ENCODE data around the gene ZNF582.

Gene ZNF582

GRCh38 chr19:56403764-56404704, 10.7 kb upstream of the ZNF582 start, which contains the start of gene ZNF583:
ZNF583 (plus strand) TSS chr19:56404332; CDS start chr19:56407115, 2,783 bp downstream.
- TF ChIP-seq, protein P1, sequence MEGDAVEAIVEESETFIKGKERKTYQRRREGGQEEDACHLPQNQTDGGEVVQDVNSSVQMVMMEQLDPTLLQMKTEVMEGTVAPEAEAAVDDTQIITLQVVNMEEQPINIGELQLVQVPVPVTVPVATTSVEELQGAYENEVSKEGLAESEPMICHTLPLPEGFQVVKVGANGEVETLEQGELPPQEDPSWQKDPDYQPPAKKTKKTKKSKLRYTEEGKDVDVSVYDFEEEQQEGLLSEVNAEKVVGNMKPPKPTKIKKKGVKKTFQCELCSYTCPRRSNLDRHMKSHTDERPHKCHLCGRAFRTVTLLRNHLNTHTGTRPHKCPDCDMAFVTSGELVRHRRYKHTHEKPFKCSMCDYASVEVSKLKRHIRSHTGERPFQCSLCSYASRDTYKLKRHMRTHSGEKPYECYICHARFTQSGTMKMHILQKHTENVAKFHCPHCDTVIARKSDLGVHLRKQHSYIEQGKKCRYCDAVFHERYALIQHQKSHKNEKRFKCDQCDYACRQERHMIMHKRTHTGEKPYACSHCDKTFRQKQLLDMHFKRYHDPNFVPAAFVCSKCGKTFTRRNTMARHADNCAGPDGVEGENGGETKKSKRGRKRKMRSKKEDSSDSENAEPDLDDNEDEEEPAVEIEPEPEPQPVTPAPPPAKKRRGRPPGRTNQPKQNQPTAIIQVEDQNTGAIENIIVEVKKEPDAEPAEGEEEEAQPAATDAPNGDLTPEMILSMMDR (IDR thresholded peaks at IDR 0.05; ENCODE audit: extremely low read depth, missing control alignments), result no peak
- DNase-seq (ENCODE audit: low spot score), result peak; percentile 92

DNA sequence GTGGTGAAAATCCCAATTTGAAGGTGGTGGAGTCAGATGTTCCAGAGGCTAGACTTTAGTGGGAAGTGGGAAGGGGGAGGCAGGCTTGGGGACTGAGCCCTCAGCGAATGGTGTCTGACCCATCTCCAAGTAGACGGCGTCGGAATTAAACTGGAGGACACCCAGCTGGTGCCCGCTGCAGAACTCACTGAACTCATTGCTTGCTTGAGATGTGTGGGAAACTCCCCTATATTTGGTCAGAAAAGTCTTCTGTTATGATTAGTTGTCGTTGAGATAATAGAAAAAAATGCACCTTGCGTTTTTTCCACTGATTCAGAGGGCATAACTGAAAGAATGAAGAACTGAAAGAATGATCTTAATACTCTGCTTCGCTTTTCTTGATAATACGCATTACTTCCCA, 9.9 kb upstream of the ZNF582 start:
- peak; percentile 11 for DNase-seq (ENCODE audit: low spot score)
- TF ChIP-seq, protein P1 (IDR thresholded peaks at IDR 0.05; ENCODE audit: extremely low read depth, missing control alignments), result no peak

- DNase-seq (ENCODE audit: low spot score), result no peak
- TF ChIP-seq, protein P1 (IDR thresholded peaks at IDR 0.05; ENCODE audit: extremely low read depth, missing control alignments), result no peak
Measured at GRCh38 chr19:56400485-56400884, 7.2 kb upstream of the ZNF582 start.

DNA sequence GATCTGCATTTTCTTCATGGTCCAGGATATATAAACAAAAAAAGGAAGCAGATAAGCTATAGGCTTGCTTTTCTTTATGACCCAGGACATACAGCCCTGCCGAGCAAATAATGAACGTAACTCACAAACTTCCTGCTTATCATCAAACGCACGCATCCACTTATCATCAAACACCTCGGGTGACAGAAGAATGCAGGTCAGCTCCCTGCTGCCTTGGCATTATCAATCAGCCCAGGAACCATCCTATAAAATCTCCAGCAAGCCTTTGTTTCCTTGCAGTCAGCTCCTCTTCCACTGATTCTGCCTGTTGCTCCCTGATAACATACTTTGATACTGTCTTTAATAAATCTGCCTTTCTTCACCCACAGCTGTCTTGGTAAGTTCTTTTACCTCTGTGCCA, 5.5 kb upstream of the ZNF582 start:
- TF ChIP-seq, protein P1 (IDR thresholded peaks at IDR 0.05; ENCODE audit: extremely low read depth, missing control alignments), result no peak
- no peak for DNase-seq (ENCODE audit: low spot score)

DNA sequence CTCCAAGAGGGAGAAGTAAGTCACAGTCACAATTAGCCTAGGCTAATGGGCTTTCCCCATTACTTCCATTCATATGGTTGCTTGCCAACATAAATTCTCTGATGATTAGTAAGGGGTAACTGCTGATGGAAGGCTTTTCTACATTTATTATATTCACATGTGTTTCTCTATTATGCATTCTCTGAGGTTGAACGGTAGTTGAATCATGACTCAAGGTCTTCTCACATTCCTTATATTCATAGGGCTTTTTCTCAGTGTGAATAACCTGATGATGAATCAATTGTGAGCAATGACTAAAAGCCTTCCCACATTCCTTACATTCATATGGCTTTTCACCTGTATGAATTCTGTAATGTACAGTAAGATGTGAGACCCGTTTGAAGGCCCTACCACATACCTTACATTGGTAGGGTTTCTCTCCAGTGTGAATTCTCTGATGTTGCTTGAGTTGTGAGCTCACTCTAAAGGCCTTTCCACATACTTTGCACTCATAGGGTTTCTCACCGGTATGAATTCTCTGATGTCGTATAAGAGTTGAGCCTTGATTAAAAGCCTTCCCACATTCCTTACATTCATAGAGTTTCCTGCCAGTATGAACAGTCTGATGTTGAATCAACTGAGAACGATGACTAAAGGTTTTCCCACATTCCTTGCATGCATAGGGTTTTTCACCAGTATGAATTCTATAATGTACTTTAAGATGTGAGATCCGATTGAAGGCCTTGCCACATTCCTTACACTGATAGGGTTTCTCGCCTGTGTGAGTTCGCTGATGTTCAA, 9.3 kb downstream of the ZNF582 start:
- DNase-seq (ENCODE audit: low spot score), result no peak
- TF ChIP-seq, protein P1 (IDR thresholded peaks at IDR 0.05; ENCODE audit: extremely low read depth, missing control alignments), result no peak

GRCh38 chr19:56377105-56377924, 16.0 kb downstream of the ZNF582 start:
- TF ChIP-seq, protein P1 (IDR thresholded peaks at IDR 0.05; ENCODE audit: extremely low read depth, missing control alignments), result no peak
- DNase-seq (ENCODE audit: low spot score), result no peak
